ENCODE measurements around the gene ZNF276. TPM values are rescaled to one million over a fixed set of nuclear protein-coding genes. Genes with fewer than 3 reads are reported as not detected.

The ZNF276 gene
- total RNA-seq, 2 donors from 2014 or later = 25.0 to 34.1 TPM

GRCh38 chr16:89733322-89733721, 12.0 kb downstream of the ZNF276 start:
- H3K27ac ChIP-seq = no peak overlapping the region
- no peak for DNase-seq (ENCODE audit: low spot score)
- no peak overlapping the region for H3K4me3 ChIP-seq
- no peaks in the 10 kb centered on the region for H3K4me1 ChIP-seq (ENCODE audit: control insufficient read depth in 1 of 2, low read depth in 2 of 2)
- no peak for ATAC-seq (ENCODE audit: insufficient number of reproducible peaks, low FRiP score, low read depth)
- no peaks in the 10 kb centered on the region for H3K9me3 ChIP-seq
- H3K27me3 ChIP-seq (replicated peaks; ENCODE audit: insufficient read depth) = no peaks in the 10 kb centered on the region
- H3K36me3 ChIP-seq = peaks cover 80% of the 10 kb centered on the region
- no peak for TF ChIP-seq CTCF (IDR thresholded peaks at IDR 0.05)

GRCh38 chr16:89733792-89734191, 12.5 kb downstream of the ZNF276 start:
- DNase-seq (ENCODE audit: low spot score) = no peak
- ATAC-seq (ENCODE audit: insufficient number of reproducible peaks, low FRiP score, low read depth) = no peak
- TF ChIP-seq CTCF (IDR thresholded peaks at IDR 0.05) = no peak
- H3K27ac ChIP-seq = no peak overlapping the region
- H3K27me3 ChIP-seq (replicated peaks; ENCODE audit: insufficient read depth) = no peaks in the 10 kb centered on the region
- H3K4me3 ChIP-seq = no peak overlapping the region
- no peaks in the 10 kb centered on the region for H3K4me1 ChIP-seq (ENCODE audit: control insufficient read depth in 1 of 2, low read depth in 2 of 2)
- no peaks in the 10 kb centered on the region for H3K9me3 ChIP-seq
- peaks cover 82% of the 10 kb centered on the region for H3K36me3 ChIP-seq

GRCh38 chr16:89736554-89736953, 15.2 kb downstream of the ZNF276 start:
- no peaks in the 10 kb centered on the region for H3K9me3 ChIP-seq
- no peak for TF ChIP-seq CTCF (IDR thresholded peaks at IDR 0.05)
- no peaks in the 10 kb centered on the region for H3K27me3 ChIP-seq (replicated peaks; ENCODE audit: insufficient read depth)
- no peak for ATAC-seq (ENCODE audit: insufficient number of reproducible peaks, low FRiP score, low read depth)
- no peak for DNase-seq (ENCODE audit: low spot score)
- H3K4me3 ChIP-seq = no peak overlapping the region
- H3K36me3 ChIP-seq = peaks cover 75% of the 10 kb centered on the region
- no peaks in the 10 kb centered on the region for H3K4me1 ChIP-seq (ENCODE audit: control insufficient read depth in 1 of 2, low read depth in 2 of 2)
- no peak overlapping the region for H3K27ac ChIP-seq

GRCh38 chr16:89737341-89738071, 16.2 kb downstream of the ZNF276 start:
- no peak for DNase-seq (ENCODE audit: low spot score)
- Histone ChIP-seq H3K27ac (no peak overlapping the region), H3K27me3 (replicated peaks; ENCODE audit: insufficient read depth) (no peaks in the 10 kb centered on the region), H3K4me1 (ENCODE audit: control insufficient read depth in 1 of 2, low read depth in 2 of 2) (no peaks in the 10 kb centered on the region), H3K9me3 (no peaks in the 10 kb centered on the region), H3K36me3 (peaks cover 69% of the 10 kb centered on the region), H3K4me3 (no peak overlapping the region)
- no peak for TF ChIP-seq CTCF (IDR thresholded peaks at IDR 0.05)
- ATAC-seq (ENCODE audit: insufficient number of reproducible peaks, low FRiP score, low read depth) = no peak

- H3K36me3 ChIP-seq = peaks cover 64% of the 10 kb centered on the region
- H3K27me3 ChIP-seq (replicated peaks; ENCODE audit: insufficient read depth) = no peaks in the 10 kb centered on the region
- no peak overlapping the region for H3K4me3 ChIP-seq
- no peak overlapping the region for H3K27ac ChIP-seq
- H3K9me3 ChIP-seq = no peaks in the 10 kb centered on the region
- no peak for ATAC-seq (ENCODE audit: insufficient number of reproducible peaks, low FRiP score, low read depth)
- no peak for TF ChIP-seq CTCF (IDR thresholded peaks at IDR 0.05)
- no peak for DNase-seq (ENCODE audit: low spot score)
- H3K4me1 ChIP-seq (ENCODE audit: control insufficient read depth in 1 of 2, low read depth in 2 of 2) = no peaks in the 10 kb centered on the region
Measured at GRCh38 chr16:89738072-89738377, 16.7 kb downstream of the ZNF276 start.
